HG02840 (cell line): ENCODE measurements around the gene AMOTL1.

Experiments
- ATAC-seq: cut with Tn5 transposase; IDR thresholded peaks from one replicate; pipeline ENCODE4 v1.9.1; 2021; ENCODE audit warnings: mild to moderate bottlenecking, moderate library complexity, moderate number of reproducible peaks; ENCODE audit not compliant: unreplicated experiment, low FRiP score

AMOTL1 gene

GRCh38 chr11:94868468-94868867 lies 100.3 kb downstream of the AMOTL1 start:
- no peak for ATAC-seq

- no peak for ATAC-seq
Measured at GRCh38 chr11:94869186-94869585, 101.0 kb downstream of the AMOTL1 start.

- ATAC-seq = no peak
Measured at GRCh38 chr11:94870422-94870821, 102.3 kb downstream of the AMOTL1 start.

DNA sequence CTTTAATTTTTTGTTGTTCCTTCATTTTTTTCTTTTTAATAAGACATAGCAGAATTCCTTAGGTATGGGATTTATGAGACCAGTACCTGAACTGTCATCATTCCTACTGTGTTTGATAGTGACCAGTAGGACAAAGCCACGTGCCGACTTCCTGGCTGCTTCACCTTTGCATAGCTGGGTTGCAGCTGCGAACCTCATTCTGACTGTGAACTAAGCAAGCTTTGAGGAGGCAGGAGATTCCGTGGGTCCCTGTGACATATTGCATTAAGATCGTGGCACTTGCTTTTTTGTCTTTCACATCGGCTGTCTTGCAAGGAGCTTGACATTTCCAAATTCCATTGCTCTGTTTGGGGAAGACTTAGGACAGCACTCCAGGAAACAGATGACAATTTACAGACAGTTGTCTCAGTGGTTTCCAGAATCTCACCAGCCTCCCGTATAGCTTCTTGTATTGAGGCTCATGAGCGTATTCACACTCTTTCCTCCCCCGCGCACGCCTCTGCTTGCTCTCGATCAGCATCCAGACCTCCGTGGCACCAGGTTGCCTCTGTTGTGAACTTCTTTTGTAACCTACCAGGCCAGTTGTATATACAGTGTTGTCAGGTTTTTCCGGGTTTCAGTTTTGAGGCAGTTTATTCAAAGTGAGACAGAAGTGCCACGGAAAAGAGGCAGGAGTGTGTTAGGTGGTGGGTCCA lies 103.5 kb downstream of the AMOTL1 start:
- no peak for ATAC-seq

DNA sequence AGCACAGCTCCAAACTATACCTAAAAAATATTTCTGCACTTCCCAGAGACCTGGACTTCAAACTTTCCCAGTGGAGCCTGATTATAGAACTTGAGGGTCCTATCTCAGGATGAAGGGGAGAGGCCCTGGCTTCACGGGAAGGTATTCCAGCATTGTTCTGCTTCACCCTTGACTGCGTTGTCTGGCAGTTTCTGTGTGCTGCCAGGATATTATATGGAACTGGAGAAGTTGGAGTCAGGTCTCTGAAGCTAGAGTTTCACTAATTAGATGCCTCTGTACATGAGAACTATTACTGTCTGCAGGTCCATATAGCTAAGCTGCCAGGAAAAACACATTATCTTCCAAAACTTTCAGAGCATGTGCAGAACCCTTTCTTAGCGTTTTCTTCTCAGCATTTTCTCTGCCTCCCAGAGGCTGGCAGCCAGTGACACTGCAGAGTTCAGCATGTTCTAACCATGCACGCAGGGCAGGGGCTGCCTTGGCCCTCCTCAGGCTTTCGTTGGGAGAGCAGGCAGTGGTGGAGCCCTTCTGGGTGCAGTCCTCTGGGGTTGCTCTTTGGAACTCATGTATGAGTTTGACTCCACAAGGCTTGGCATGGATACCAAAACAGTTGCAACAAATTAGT lies 105.9 kb downstream of the AMOTL1 start:
- ATAC-seq = no peak

GRCh38 chr11:94876222-94876621 lies 108.1 kb downstream of the AMOTL1 start:
- no peak for ATAC-seq

DNA sequence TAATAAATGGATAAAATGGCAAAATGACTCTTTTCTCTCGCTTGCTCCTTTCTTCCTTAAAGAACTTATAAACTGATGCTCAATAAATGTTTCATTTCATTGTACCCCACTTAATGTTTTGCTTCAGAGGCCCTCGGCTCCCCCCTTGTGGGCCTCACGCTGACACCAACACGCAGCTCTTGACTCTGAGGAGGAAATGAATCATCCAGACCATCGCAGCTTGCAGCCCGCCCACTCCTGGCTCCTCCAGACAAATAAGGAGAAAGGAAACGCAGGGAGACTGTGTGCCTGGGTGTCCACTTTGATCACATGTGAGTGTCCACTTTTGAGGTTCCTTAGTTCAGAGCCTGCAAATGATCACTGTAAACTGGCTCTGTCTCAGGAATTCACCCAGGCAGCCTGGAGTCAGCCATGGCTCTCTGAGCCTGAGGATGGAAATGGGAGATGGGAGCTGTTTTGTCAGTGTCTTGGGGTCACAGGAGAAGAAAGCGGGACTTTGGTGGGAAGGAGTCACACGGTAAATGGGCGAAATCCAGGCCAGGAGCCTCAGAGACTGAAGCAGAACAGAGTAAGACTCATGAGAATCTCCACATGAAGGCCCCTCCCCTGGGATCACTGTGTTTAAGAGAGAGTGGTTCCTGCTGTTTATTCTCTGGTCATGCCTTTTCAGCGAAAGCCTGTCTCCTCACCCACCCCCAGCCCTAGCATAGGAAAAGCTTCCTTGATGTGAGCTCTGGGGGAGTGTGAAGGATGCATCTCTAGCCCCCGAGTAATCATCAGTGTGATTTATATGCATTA lies 108.7 kb downstream of the AMOTL1 start:
- peak; percentile 87 for ATAC-seq

DNA sequence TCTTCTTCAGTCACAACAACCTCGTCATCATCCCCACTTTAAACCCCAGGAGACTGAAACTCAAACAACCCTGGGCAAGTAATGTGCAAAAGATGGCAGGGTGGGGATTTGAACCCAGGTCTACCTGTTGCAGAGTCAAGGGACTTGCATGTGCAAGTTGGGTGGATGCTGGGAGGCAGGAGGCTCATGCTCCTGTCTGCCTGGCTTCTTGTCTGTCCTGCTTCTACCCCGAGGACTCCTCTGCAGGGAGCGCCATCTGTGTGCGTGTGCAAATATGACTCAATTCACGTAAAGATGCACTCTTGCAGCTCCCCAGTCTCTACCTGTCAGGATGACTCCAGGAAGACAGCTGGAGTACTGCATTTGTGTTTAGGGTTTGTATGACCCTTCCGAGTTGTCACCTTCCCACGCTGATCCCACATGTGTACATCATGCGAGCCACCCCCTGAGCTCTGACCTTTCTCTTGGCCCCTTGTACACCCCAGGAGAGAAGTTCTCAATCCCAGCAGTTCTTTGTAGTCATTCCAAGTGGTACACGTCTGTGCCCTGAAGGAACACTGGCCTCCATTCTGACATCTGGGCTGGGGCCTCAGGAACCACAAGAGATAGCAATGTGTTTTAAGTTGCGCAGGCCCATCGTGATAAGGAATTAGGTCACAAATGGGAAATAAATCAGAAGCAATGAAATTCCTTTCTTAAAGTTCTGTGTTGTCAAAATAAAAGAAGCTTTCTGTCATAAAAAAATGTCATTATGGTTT lies 109.5 kb downstream of the AMOTL1 start:
- ATAC-seq = no peak

DNA sequence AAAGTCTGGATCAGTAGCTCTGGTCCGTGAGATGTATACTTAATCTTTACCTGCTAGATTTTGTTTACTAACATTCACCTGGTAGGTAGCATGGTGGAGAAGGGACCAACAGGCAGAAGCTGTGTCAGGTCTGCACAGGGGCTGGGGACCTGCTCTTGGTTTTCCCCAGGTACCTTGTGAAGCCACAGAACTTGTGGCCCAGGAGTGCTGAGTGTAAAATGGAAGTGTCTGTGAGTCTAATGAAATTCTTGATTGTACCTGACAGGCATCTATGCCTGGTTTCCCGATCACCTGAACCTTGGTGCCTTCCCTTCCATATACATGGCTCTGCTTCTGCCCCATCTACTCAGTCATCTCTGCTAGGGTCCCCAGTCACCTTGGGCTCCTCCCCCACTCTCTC lies 110.8 kb downstream of the AMOTL1 start:
- no peak for ATAC-seq

- no peak for ATAC-seq
Measured at GRCh38 chr11:94880216-94880615, 112.1 kb downstream of the AMOTL1 start.

GRCh38 chr11:94882931-94883330 lies 114.8 kb downstream of the AMOTL1 start:
- ATAC-seq = no peak

- no peak for ATAC-seq
Measured at GRCh38 chr11:94883878-94884277, 115.7 kb downstream of the AMOTL1 start.

DNA sequence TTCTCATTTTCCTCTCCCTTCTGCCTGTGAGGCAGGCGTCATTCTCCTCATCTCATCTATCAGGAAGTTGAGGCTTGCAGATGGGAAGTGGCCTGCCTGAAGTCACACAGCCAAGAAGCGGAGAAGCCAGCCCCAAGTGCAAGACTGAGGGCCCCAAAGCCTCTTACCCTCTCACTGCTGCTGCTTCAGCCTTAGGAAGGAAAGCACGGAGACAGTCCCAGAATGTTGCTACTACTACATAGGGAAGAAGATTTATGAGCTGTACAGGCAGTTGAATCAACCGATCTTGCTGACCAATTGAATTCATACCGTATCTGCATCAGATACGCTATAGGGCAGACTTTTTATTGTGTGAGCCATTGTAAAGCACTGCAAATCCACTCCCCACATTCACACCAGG lies 116.2 kb downstream of the AMOTL1 start:
- ATAC-seq = no peak

DNA sequence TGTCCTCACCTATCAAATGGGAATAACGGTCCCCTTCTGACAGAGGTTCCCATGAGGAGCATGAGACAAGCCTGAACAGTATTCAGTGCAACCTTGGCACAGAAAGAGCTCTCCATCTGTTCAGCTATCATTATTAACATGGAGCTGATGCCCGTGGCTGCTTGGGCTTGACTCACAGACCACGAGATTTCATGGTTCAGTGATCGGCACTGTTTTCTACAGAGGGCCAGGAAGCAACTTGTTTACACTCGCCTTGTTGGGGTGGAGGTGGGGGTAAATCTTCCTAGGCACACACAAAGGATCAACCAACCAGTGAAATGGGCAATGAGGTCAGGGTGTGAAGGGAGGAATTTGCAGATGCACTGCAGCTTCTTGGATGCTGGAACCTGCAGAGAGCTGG lies 117.0 kb downstream of the AMOTL1 start:
- ATAC-seq = peak; percentile 56

DNA sequence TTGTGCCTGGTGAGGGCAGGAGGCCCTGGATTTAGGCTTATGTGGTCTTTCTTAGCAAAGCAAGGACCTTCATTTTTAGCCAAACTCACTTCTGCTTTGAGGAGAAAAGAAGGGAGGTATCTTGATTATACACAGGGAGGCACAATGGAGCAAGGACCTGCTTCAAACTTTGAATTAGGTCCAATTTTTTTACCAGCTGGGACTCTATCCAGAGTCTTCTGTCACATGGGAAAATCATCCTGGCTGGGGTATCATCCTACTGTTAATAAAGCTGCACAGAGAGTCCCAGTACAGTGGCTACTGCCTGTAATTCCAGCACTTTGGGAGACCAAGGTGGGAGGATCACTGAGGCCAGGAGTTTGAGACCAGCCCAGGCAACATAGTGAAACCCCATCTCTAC lies 117.4 kb downstream of the AMOTL1 start:
- no peak for ATAC-seq

- no peak for ATAC-seq
Measured at GRCh38 chr11:94888204-94888603, 120.0 kb downstream of the AMOTL1 start.

DNA sequence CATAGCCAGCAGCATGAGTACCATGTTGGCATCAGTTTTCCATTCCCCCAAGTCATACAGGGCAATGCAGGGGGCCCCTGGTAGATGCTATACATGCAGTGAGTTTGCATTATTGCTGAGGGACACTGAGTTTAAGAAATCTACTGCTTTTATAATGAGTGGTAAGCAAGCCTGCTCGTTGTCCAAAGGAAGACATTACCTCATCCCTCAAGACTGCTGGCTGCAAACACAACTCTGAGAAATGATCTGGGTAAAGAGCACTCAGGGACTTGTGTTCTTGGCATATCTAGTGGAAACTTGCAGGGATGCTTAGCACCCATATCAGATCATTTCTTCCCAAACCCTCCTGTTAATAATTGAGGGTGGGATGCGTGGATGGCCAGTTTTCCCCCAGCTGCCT lies 127.3 kb downstream of the AMOTL1 start:
- no peak for ATAC-seq

DNA sequence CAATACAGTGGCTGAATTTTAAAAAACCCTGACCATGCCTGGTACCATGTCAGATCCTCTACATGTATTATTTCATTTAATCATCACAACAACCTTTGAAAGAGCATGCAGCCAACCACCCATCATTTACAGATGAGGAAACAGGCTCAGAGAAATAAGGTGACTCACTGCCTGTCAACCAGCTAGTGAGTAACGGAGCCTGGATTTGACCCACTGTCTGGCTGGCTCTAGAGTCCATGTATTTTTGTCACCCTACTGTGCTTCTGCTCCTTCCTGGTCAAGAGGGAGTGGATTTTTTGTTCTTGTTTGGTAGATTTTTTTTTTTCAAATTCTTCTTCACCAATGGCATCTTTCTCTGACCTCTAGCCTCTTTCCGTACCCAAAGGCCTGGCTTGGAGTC lies 127.8 kb downstream of the AMOTL1 start:
- no peak for ATAC-seq

DNA sequence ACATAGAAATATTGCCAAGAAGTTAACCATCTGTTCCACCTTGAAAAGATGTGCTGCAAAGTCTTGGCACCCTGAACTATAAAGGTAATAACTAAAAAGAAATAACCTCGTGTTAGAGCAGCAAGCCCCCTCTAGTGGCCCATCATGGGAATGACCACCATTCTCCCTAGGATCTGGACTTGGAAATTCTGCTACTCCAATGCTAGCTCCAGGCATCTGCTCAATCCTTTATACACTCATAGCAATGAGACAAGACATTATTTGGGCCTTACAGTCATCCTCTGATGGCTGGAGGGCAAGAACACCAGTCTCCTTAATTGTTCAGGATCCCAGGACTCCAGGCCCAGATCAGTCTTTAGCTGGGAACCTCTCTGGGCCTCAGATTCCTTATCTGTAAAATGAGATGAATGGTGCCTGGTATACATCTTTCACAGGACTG lies 129.2 kb downstream of the AMOTL1 start:
- peak; percentile 60 for ATAC-seq

- no peak for ATAC-seq
Measured at GRCh38 chr11:94907226-94907625, 139.1 kb downstream of the AMOTL1 start.

- no peak for ATAC-seq
Measured at GRCh38 chr11:94909371-94909820, 141.2 kb downstream of the AMOTL1 start.
